Hepatocyte (in vitro differentiated cells): Measurements from ENCODE around the gene PRPH.

ENCODE experiments used
- CTCF ChIP-seq: fragments of 200-600 bp; sonication (generic); IDR thresholded peaks from 2 replicates; pipeline ENCODE4 v1.5.1; 2016; ENCODE audit warnings: antibody characterized with exemption, mild to moderate bottlenecking; ENCODE audit not compliant: poor library complexity
- EZH2 ChIP-seq: fragments of 200-600 bp; sonication (generic); IDR thresholded peaks from 2 replicates; pipeline ENCODE4 v1.6.1; 2016; ENCODE audit warnings: antibody characterized with exemption, mild to moderate bottlenecking, borderline replicate concordance

GRCh38 chr12:49338830-49339463 is 44.0 kb downstream of the PRPH start:
- TF ChIP-seq CTCF (no peak), EZH2 (no peak)
